K562 (cell line): Measurements from ENCODE around the gene FAM120C. TPM values are rescaled to one million over a fixed set of nuclear protein-coding genes. Genes with fewer than 3 reads are reported as not detected.

Source experiments
- ATAC-seq: fragments of 200-7000 bp; cut with Tn5 transposase; 3 replicates; pipeline ENCODE4 v1.9.1; 2020; ENCODE audit warnings: moderate library complexity
- BruUV-seq: library from RNA; stranded (reverse); fragments of 400-500 nt; replicated peaks from 2 replicates; lab custom pipeline; 2021; lab: Mats Ljungman, UMichigan
- CTCF ChIA-PET: fragments of 300-600 bp; formaldehyde crosslinking; extraction: SDS; loops from one replicate; lab custom pipeline; 2021; ENCODE audit warnings: low intra/inter-chr PET ratio; lab: Yijun Ruan, JAX
- POLR2A ChIA-PET: fragments of 300-600, 350-650 bp; sonication (Branson Sonifier 250); formaldehyde crosslinking; extraction: SDS; loops from one replicate; lab custom pipeline; 2021; ENCODE audit warnings: antibody characterized with exemption, inconsistent platforms; lab: Yijun Ruan, JAX
- DNase-seq, 4 experiments: peaks; one replicate each; pipeline versions ENCODE4 v3.0.0 to v3.0.0-alpha.2; 2011 to 2018; ENCODE audit warnings: low spot score in 3 of 4, mixed read lengths in 3 of 4; ENCODE audit errors: extremely low read depth in 1 of 4
- FAIRE-seq: peaks from 2 replicates; lab custom pipeline; 2011; peaks lifted over from hg19 to GRCh38; lab: Jason Lieb, UNC
- H2AFZ ChIP-seq: 2 replicates; pipeline ENCODE4 v1.6.0; 2011; ENCODE audit warnings: low read depth, low read length, control low read depth, inconsistent platforms
- H3K27ac ChIP-seq: fragments of 200-600 bp; 3 replicates; pipeline ENCODE4 v1.8.0; 2011; ENCODE audit warnings: low read depth, mild to moderate bottlenecking, control low read depth, inconsistent platforms, low read length, moderate library complexity, mixed read lengths; ENCODE audit errors: extremely low read depth
- H3K27me3 ChIP-seq, 2 experiments: fragments of 300-600 bp in 1 of 2; 2 replicates in 1 of 2; 3 replicates in 1 of 2; pipeline versions ENCODE4 v1.6.0 to v1.8.0; 2011; ENCODE audit warnings: inconsistent platforms in 2 of 2, low read length in 2 of 2, mild to moderate bottlenecking in 1 of 2, mixed read lengths in 1 of 2, moderate library complexity in 1 of 2; ENCODE audit not compliant: control insufficient read depth in 2 of 2, insufficient read depth in 2 of 2
- H3K36me3 ChIP-seq: fragments of 300-600 bp; 3 replicates; pipeline ENCODE4 v1.8.0; 2011; ENCODE audit warnings: mild to moderate bottlenecking, low read length, inconsistent platforms; ENCODE audit not compliant: control insufficient read depth, insufficient read depth
- H3K4me1 ChIP-seq, 2 experiments: fragments of 200-600 bp in 1 of 2; replicated peaks in 1 of 2; 2 replicates in 1 of 2; 3 replicates in 1 of 2; pipeline versions ENCODE4 v1.5.1 to v1.8.0; 2011; ENCODE audit warnings: inconsistent platforms in 2 of 2, low read length in 2 of 2, mild to moderate bottlenecking in 1 of 2, mixed read lengths in 1 of 2, moderate library complexity in 1 of 2; ENCODE audit not compliant: control insufficient read depth in 2 of 2, insufficient read depth in 2 of 2
- H3K4me2 ChIP-seq: 2 replicates; pipeline ENCODE4 v1.6.1; 2011; ENCODE audit warnings: low read length, control low read depth, inconsistent platforms, mixed read lengths; ENCODE audit not compliant: insufficient read depth
- H3K4me3 ChIP-seq: fragments of 200-600 bp; sonication (generic), shearing (Covaris generic); 2 replicates; pipeline ENCODE4 v1.5.1; 2016; ENCODE audit warnings: control low read depth, inconsistent platforms
- H3K79me2 ChIP-seq: fragments of 200-600 bp; 3 replicates; pipeline ENCODE4 v1.8.0; 2011; ENCODE audit warnings: low read length, inconsistent platforms; ENCODE audit not compliant: control insufficient read depth, insufficient read depth
- H3K9ac ChIP-seq, 2 experiments: 2 replicates each; pipeline versions ENCODE4 v1.6.0 to v1.6.1; 2011; ENCODE audit warnings: low read depth in 2 of 2, low read length in 2 of 2, control low read depth in 1 of 2, inconsistent platforms in 1 of 2, mild to moderate bottlenecking in 1 of 2, mixed read lengths in 1 of 2; ENCODE audit not compliant: insufficient read depth in 1 of 2
- H3K9me1 ChIP-seq: one replicate; pipeline ENCODE4 v1.6.0; 2011; ENCODE audit warnings: inconsistent platforms, mild to moderate bottlenecking, low read length, moderate library complexity; ENCODE audit not compliant: control insufficient read depth, insufficient read depth
- H3K9me3 ChIP-seq: replicated peaks from 2 replicates; pipeline ENCODE4 v1.5.1; 2011; ENCODE audit warnings: low read depth, low read length, inconsistent platforms; ENCODE audit not compliant: control insufficient read depth, insufficient read depth
- H4K20me1 ChIP-seq: replicated peaks from 2 replicates; pipeline ENCODE4 v1.6.1; 2011; ENCODE audit warnings: low read length, inconsistent platforms, mixed read lengths; ENCODE audit not compliant: control insufficient read depth, insufficient read depth
- ATF7 ChIP-seq: fragments of 450-650 bp; IDR thresholded peaks from 2 replicates; pipeline ENCODE4 v1.7.1; 2014; ENCODE audit warnings: mild to moderate bottlenecking, moderate library complexity
- WGBS: fragments of 100-300 bp; shearing (Covaris generic); methylation state at CpG from one replicate; pipeline ENCODE4 v1.1.6; 2016; ENCODE audit warnings: low coverage, mixed read lengths; ENCODE audit not compliant: insufficient coverage; ENCODE audit errors: missing lambda C conversion rate; 5-methylcytosine and 5-hydroxymethylcytosine counted together
- in situ Hi-C: fragments of 300-500 bp; cut with MboI; formaldehyde crosslinking; loops from 4 replicates; pipeline ENCODE4 v1.15.0; 2018; ENCODE audit warnings: inconsistent platforms, mixed read lengths
- intact Hi-C: fragments of 100-400 bp; cut with micrococcal nuclease; formaldehyde crosslinking; loops from 2 replicates; pipeline ENCODE4 v1.14.2; 2022
- polyA plus RNA-seq, 8 experiments: library from polyadenylated mRNA; depleted of rRNA in 4 of 8; stranded (reverse) in 5 of 8; unstranded in 3 of 8; fragments of >200 nt; fragmentation: Nextera tagmentation in 2 of 8; fragmentation: Illumina TruSeq in 1 of 8; extraction: Ambion mirVana in 2 of 8; extraction: Trizol in 1 of 8; gene quantifications; 2 replicates each; pipeline versions ENCODE4 v1.2.1 to v1.2.3, GENCODE V29; 2011 to 2014; ENCODE audit warnings: inconsistent platforms in 1 of 8, missing spikeins in 1 of 8
- total RNA-seq, 7 experiments: library from RNA; depleted of rRNA in 6 of 7; stranded (reverse); fragments of >200 nt in 6 of 7; fragmentation: Illumina TruSeq in 2 of 7; extraction: Trizol in 2 of 7; gene quantifications; 2 replicates each; pipeline versions ENCODE4 v1.2.1 to v1.2.3, GENCODE V29; 2011 to 2021; ENCODE audit warnings: low replicate concordance in 1 of 7
- TF ChIP-seq, protein P1 (sequence below), 2 experiments: fragments of 450-650 bp in 1 of 2; sonication (generic) in 1 of 2; formaldehyde crosslinking in 1 of 2; IDR thresholded peaks in 1 of 2; conservative IDR thresholded peaks in 1 of 2; 2 replicates each; pipeline versions ENCODE4 v1.6.1 to v1.8.1; 2016 to 2023; ENCODE audit warnings: mild to moderate bottlenecking in 2 of 2, moderate library complexity in 2 of 2, inconsistent platforms in 1 of 2, missing genetic modification reagents in 1 of 2
- TF ChIP-seq, protein P2 (sequence below): fragments of 200-800 bp; sonication (Bioruptor generic); IDR thresholded peaks from 2 replicates; pipeline ENCODE4 v1.6.1; 2017; ENCODE audit warnings: missing genetic modification characterization, missing compliant biosample characterization

FAM120C gene
- total and polyA plus RNA-seq, 9 of the 15 experiments (the other 6 are each of a cell fraction or from before 2014, with no cell fraction given) = 0.21 to 6.7 (median 2.1) TPM

DNA sequence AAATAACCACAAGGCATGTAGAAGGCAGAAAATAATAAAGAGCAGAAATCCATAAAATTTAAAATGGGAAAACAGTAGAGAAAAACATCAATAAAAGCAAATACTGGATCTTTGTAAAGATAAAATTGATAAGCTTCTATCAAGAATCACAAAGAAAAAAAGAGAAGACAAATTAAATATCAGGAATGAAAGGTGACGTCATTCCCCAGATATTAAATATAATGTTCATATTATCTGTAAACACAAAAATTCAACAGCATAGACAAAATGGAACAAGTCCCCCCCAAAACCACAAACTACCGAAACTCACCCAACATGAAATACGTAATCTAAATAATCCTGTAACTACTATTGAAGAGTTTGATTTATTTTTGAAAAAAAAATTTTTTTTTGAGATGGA, 30.5 kb upstream of the FAM120C start:
- H3K79me2 ChIP-seq = no peaks in the 10 kb centered on the region
- no peaks in the 10 kb centered on the region; a peak in 1 of 5 replicates for H3K27me3 ChIP-seq
- no peaks in the 10 kb centered on the region for H3K4me1 ChIP-seq
- POLR2A ChIA-PET = no interaction called here
- BruUV-seq = no TSS peak
- H3K9me3 ChIP-seq = no peaks in the 10 kb centered on the region
- no peaks in the 10 kb centered on the region for H3K9me1 ChIP-seq
- FAIRE-seq (no peak), ATAC-seq (no peak), DNase-seq (no peak)
- in situ Hi-C loops = no loop called here
- H4K20me1 ChIP-seq = no peaks in the 10 kb centered on the region
- CTCF ChIA-PET = no interaction called here
- 27% methylated on average over 3 of the region's 3 CpGs for WGBS
- intact Hi-C loops = no loop called here
- H3K4me2 ChIP-seq = no peak overlapping the region
- no peak overlapping the region for H3K27ac ChIP-seq
- no peak overlapping the region for H3K9ac ChIP-seq
- no peak overlapping the region for H2AFZ ChIP-seq
- no peak overlapping the region for H3K4me3 ChIP-seq
- TF ChIP-seq, protein P1, sequence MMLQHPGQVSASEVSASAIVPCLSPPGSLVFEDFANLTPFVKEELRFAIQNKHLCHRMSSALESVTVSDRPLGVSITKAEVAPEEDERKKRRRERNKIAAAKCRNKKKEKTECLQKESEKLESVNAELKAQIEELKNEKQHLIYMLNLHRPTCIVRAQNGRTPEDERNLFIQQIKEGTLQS (IDR thresholded peaks at IDR 0.05) = peak; percentile 72
- TF ChIP-seq, protein P1 (CRISPR knock-in tag; conservative IDR thresholded peaks at IDR 0.05) = no peak
- TF ChIP-seq, protein P2, sequence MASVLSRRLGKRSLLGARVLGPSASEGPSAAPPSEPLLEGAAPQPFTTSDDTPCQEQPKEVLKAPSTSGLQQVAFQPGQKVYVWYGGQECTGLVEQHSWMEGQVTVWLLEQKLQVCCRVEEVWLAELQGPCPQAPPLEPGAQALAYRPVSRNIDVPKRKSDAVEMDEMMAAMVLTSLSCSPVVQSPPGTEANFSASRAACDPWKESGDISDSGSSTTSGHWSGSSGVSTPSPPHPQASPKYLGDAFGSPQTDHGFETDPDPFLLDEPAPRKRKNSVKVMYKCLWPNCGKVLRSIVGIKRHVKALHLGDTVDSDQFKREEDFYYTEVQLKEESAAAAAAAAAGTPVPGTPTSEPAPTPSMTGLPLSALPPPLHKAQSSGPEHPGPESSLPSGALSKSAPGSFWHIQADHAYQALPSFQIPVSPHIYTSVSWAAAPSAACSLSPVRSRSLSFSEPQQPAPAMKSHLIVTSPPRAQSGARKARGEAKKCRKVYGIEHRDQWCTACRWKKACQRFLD = no peak
- peak; percentile 44; the same call in 1 of the 2 replicates for TF ChIP-seq ATF7
- H3K36me3 ChIP-seq = no peaks in the 10 kb centered on the region
